RWPE2 (cell line): ENCODE results near the gene TMEM176B.

Source experiments
- ATAC-seq: fragments of 200-7000 bp; cut with Tn5 transposase; 3 replicates; pipeline ENCODE4 v1.9.1; 2021; ENCODE audit warnings: low read depth
- DNase-seq: peaks from one replicate; pipeline ENCODE4 v3.0.0-alpha.2; 2020; ENCODE audit warnings: low spot score
- H3K27ac ChIP-seq: fragments of 450-650 bp; 2 replicates; pipeline ENCODE4 v1.5.1; 2017; ENCODE audit warnings: mild to moderate bottlenecking; ENCODE audit not compliant: poor library complexity, severe bottlenecking
- H3K27me3 ChIP-seq: fragments of 250-450 bp; sonication (Bioruptor Pico); 2 replicates; pipeline ENCODE4 v1.5.1; 2021; ENCODE audit warnings: mild to moderate bottlenecking, moderate library complexity; ENCODE audit not compliant: insufficient read depth, poor library complexity, severe bottlenecking
- H3K36me3 ChIP-seq: fragments of 250-450 bp; sonication (Bioruptor Pico); 2 replicates; pipeline ENCODE4 v1.5.1; 2020; ENCODE audit warnings: low read depth, mild to moderate bottlenecking, moderate library complexity
- H3K4me1 ChIP-seq: fragments of 250-450 bp; sonication (Bioruptor Pico); 2 replicates; pipeline ENCODE4 v1.5.1; 2021; ENCODE audit warnings: mild to moderate bottlenecking, moderate library complexity; ENCODE audit not compliant: insufficient read depth, poor library complexity, severe bottlenecking
- H3K4me3 ChIP-seq: fragments of 250-450 bp; sonication (Bioruptor Pico); 2 replicates; pipeline ENCODE4 v1.5.1; 2021; ENCODE audit warnings: mild to moderate bottlenecking, moderate library complexity; ENCODE audit not compliant: severe bottlenecking
- H3K9me3 ChIP-seq: fragments of 250-450 bp; sonication (Bioruptor Pico); 2 replicates; pipeline ENCODE4 v1.5.1; 2021; ENCODE audit warnings: mild to moderate bottlenecking, moderate library complexity; ENCODE audit not compliant: severe bottlenecking
- TF ChIP-seq, protein P1 (sequence below): fragments of 450-650 bp; IDR thresholded peaks from one replicate; pipeline ENCODE4 v1.5.1; 2017; ENCODE audit warnings: mild to moderate bottlenecking, moderate library complexity; ENCODE audit not compliant: poor library complexity, severe bottlenecking

Gene TMEM176B

DNA sequence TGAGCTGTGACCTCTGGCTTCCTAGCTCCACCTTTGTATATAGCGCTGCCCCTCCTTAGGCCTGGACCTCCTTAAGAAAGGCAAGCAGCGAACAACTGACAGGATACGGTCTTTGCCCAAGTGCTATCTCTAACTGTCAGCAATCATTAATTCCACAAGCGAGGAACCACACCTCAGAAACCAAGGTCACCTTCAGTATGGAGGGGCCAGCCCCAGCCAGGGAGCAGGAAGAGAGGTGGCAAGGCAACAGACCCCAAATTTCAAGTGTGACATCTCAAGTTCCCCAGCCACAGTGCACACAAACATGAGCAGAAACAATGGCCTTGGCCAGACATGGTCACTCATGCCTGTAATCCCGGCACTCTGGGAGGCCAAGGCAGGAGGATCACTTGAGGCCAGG, 47.4 kb upstream of the TMEM176B start:
- ATAC-seq (no peak), DNase-seq (no peak)
- Histone ChIP-seq H3K9me3 (no peaks in the 10 kb centered on the region), H3K27ac (no peak overlapping the region), H3K4me3 (no peak overlapping the region), H3K4me1 (no peaks in the 10 kb centered on the region), H3K27me3 (peaks cover 9% of the 10 kb centered on the region), H3K36me3 (no peaks in the 10 kb centered on the region)
- TF ChIP-seq, protein P1, sequence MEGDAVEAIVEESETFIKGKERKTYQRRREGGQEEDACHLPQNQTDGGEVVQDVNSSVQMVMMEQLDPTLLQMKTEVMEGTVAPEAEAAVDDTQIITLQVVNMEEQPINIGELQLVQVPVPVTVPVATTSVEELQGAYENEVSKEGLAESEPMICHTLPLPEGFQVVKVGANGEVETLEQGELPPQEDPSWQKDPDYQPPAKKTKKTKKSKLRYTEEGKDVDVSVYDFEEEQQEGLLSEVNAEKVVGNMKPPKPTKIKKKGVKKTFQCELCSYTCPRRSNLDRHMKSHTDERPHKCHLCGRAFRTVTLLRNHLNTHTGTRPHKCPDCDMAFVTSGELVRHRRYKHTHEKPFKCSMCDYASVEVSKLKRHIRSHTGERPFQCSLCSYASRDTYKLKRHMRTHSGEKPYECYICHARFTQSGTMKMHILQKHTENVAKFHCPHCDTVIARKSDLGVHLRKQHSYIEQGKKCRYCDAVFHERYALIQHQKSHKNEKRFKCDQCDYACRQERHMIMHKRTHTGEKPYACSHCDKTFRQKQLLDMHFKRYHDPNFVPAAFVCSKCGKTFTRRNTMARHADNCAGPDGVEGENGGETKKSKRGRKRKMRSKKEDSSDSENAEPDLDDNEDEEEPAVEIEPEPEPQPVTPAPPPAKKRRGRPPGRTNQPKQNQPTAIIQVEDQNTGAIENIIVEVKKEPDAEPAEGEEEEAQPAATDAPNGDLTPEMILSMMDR, result no peak

DNA sequence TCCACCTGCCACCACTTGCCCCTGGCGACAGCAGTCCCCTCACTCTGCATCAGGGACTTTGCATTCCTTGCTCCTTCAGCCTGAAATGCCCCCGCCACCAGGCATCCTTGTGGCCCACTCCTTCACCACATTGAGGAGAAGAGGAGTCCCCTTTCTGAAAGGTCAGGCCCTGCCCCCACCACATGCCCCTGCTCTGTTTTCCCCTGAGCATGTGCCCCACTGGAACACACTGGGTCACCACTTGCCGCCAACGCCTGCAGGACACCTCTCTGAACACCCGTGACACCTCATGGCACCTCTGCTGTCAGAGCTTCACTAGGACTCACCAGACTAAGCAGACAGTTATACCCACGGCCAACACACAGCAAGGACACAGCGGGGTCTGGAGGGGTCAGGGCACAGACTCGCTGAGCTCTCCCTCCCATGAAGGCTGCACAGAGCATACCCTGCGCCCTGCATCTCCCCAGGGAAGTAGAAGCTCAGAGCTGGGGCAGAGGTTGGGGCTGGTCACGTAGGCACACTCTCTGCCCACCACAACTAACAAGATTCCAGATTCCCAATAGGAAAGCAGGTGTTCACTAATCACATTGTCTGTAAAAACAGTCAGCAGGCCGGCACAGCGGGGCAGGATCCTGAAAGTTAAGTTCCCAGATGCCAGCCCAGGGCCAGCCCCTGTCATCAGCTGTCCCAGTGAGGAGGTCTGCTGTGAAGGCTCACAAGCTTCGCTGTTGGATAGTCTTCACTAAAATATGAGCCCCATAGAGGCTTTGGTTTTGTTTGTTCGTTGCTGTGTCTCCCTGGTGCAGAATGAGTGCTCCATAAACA, 46.3 kb upstream of the TMEM176B start:
- Histone ChIP-seq H3K4me1 (no peaks in the 10 kb centered on the region), H3K4me3 (no peak overlapping the region), H3K36me3 (no peaks in the 10 kb centered on the region), H3K27ac (no peak overlapping the region), H3K9me3 (no peaks in the 10 kb centered on the region), H3K27me3 (peaks cover 9% of the 10 kb centered on the region)
- ATAC-seq (no peak), DNase-seq (no peak)
- TF ChIP-seq, protein P1, result no peak

DNA sequence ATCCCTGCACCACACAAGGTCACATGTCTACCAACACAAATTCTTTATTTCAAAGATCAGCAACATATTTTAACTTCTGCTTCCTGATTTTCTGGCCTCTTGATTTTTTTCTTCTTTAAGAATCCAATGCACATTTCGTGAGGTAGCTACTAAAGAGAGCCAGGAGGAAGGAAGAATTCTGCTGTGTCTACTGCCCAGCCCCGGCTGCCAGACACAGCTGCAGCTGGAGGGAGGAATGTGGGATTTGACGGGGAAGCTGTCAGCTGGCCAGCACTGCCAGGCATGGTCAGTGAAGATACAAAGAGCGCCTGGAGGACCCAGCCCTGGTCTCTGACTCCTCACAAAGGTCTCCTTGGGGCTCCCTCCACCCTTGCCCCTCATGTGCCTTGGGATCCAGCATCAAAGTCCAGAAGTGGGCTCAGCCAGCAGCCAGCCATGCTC, 45.3 kb upstream of the TMEM176B start:
- no peaks in the 10 kb centered on the region for H3K9me3 ChIP-seq
- H3K4me3 ChIP-seq, result no peak overlapping the region
- no peaks in the 10 kb centered on the region for H3K4me1 ChIP-seq
- TF ChIP-seq, protein P1, result no peak
- DNase-seq (no peak), ATAC-seq (peak; percentile 23; the same call in 1 of the 3 replicates)
- no peaks in the 10 kb centered on the region for H3K36me3 ChIP-seq
- H3K27me3 ChIP-seq, result peaks cover 5% of the 10 kb centered on the region
- H3K27ac ChIP-seq, result no peak overlapping the region

DNA sequence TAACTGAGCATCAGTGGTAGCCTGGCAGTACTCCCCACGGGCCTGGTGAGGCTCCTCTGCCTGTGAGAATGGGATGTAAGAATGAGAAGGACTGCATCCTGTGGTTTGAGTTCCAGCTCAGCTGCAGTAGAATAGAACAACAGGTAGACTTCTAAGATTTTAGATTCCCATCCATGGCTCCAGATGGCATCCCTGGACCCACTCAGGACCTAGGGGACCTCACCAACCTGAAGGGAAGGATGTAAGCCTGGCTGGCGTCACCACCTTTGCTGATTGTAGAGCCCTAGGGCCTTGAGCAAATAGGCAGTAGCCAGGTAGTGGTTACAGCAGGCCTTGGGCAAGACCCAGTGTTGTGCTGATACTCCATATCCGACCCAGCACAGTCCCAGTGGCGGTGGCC, 42.6 kb upstream of the TMEM176B start:
- ATAC-seq, result no peak
- Histone ChIP-seq H3K27me3 (peaks cover 10% of the 10 kb centered on the region), H3K9me3 (no peaks in the 10 kb centered on the region), H3K27ac (no peak overlapping the region), H3K36me3 (no peaks in the 10 kb centered on the region), H3K4me3 (no peak overlapping the region), H3K4me1 (no peaks in the 10 kb centered on the region)
- DNase-seq, result no peak
- TF ChIP-seq, protein P1, result no peak

DNA sequence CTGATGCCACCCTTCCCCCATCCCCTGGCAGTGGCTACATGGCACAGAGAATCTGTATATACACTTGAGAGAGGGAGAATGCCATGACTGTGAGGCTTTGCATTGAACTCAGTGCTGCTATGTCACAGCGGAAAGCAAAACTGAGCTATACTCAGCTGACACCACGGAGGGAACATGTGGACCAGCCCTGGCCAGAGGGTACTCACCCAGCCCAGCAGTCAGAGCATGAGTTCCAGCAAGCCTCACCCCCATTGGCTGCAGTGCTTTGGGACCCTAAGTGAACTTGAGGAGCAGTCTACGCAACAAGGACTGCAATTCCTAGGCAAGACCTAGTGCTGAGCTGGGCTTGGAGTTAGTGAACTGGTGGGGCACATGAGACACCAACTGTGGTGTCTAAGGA, 41.9 kb upstream of the TMEM176B start:
- Histone ChIP-seq H3K27me3 (peaks cover 10% of the 10 kb centered on the region), H3K4me1 (no peaks in the 10 kb centered on the region), H3K27ac (no peak overlapping the region)

More for the DNA sequence above, 41.9 kb upstream of the TMEM176B start:
- Histone ChIP-seq H3K9me3 (no peaks in the 10 kb centered on the region), H3K36me3 (no peaks in the 10 kb centered on the region), H3K4me3 (no peak overlapping the region)
- TF ChIP-seq, protein P1, result no peak
- ATAC-seq (no peak), DNase-seq (no peak)
